Smooth muscle cell (in vitro differentiated cells): Measurements from ENCODE around the gene FAM174C. TPM values are rescaled to one million over a fixed set of nuclear protein-coding genes. Genes with fewer than 3 reads are reported as not detected.

Experiments
- DNase-seq: peaks from one replicate; lab custom pipeline; 2025; ENCODE audit not compliant: unreplicated experiment; lab: John Stamatoyannopoulos, UW
- H2AFZ ChIP-seq: fragments of 200-600 bp; sonication (generic); 2 replicates; pipeline ENCODE4 v1.6.0; 2016; ENCODE audit warnings: antibody characterized with exemption, low read depth, mild to moderate bottlenecking
- H3F3A ChIP-seq: fragments of 200-600 bp; sonication (generic); 2 replicates; pipeline ENCODE4 v1.6.0; 2017; ENCODE audit warnings: antibody characterized with exemption, low read depth
- H3K27ac ChIP-seq: fragments of 200-600 bp; sonication (generic); 2 replicates; pipeline ENCODE4 v1.5.1; 2016; ENCODE audit warnings: low read depth, mild to moderate bottlenecking
- H3K27me3 ChIP-seq: fragments of 200-600 bp; sonication (generic); 2 replicates; pipeline ENCODE4 v1.6.1; 2016; ENCODE audit warnings: low read depth, mild to moderate bottlenecking
- H3K36me3 ChIP-seq: fragments of 200-600 bp; sonication (generic); 2 replicates; pipeline ENCODE4 v1.5.1; 2016; ENCODE audit warnings: low read depth
- H3K4me1 ChIP-seq: fragments of 200-600 bp; sonication (generic); 2 replicates; pipeline ENCODE4 v1.5.1; 2016; ENCODE audit warnings: low read depth
- H3K4me2 ChIP-seq: fragments of 200-600 bp; sonication (generic); 2 replicates; pipeline ENCODE4 v1.6.0; 2016; ENCODE audit warnings: mild to moderate bottlenecking
- H3K4me3 ChIP-seq: fragments of 200-600 bp; sonication (generic); 2 replicates; pipeline ENCODE4 v1.5.1; 2016; ENCODE audit warnings: mild to moderate bottlenecking
- H3K79me2 ChIP-seq: fragments of 200-600 bp; sonication (generic); 2 replicates; pipeline ENCODE4 v1.6.0; 2016; ENCODE audit warnings: low read depth, mild to moderate bottlenecking
- H3K9ac ChIP-seq: fragments of 200-600 bp; sonication (generic); 2 replicates; pipeline ENCODE4 v1.6.0; 2016; ENCODE audit warnings: low read depth
- H3K9me3 ChIP-seq: fragments of 200-600 bp; sonication (generic); replicated peaks from 2 replicates; pipeline ENCODE4 v1.5.1; 2016; ENCODE audit warnings: low read depth
- H4K20me1 ChIP-seq: fragments of 200-600 bp; sonication (generic); 2 replicates; pipeline ENCODE4 v1.6.0; 2016; ENCODE audit warnings: low read depth
- CTCF ChIP-seq: fragments of 200-600 bp; sonication (generic); IDR thresholded peaks from 2 replicates; pipeline ENCODE4 v1.5.1; 2017; ENCODE audit warnings: borderline replicate concordance, mild to moderate bottlenecking, antibody characterized with exemption; ENCODE audit not compliant: insufficient read depth, poor library complexity, severe bottlenecking
- WGBS: methylation state at CpG from one replicate; pipeline ENCODE4 v1.1.7; 2016; ENCODE audit warnings: low lambda C conversion rate; 5-methylcytosine and 5-hydroxymethylcytosine counted together
- polyA plus RNA-seq: library from polyadenylated mRNA; unstranded; fragments of >200 nt; fragmentation: Nextera tagmentation; extraction: Ambion mirVana; gene quantifications from 2 replicates; pipeline ENCODE4 v1.2.1, GENCODE V29; 2016
- total RNA-seq: library from RNA; depleted of rRNA; stranded (reverse); fragments of >200 nt; gene quantifications from 2 replicates; pipeline ENCODE4 v1.2.3, GENCODE V29; 2014

The FAM174C gene
- total and polyA plus RNA-seq, 2 experiments from 2014 or later = 41.5 to 75.6 TPM

GRCh38 chr19:1232652-1233072 lies 42.7 kb upstream of the FAM174C start:
- Histone ChIP-seq H4K20me1 (peaks cover 49% of the 10 kb centered on the region), H3F3A (peaks cover 8% of the 10 kb centered on the region), H3K36me3 (no peaks in the 10 kb centered on the region), H3K27ac (no peak overlapping the region), H3K9me3 (no peaks in the 10 kb centered on the region), H3K79me2 (peaks cover 4% of the 10 kb centered on the region), H3K4me1 (peaks cover 4% of the 10 kb centered on the region), H3K27me3 (no peaks in the 10 kb centered on the region), H3K9ac (no peak overlapping the region), H3K4me3 (no peak overlapping the region), H2AFZ (no peak overlapping the region), H3K4me2 (no peak overlapping the region)
- no peak for TF ChIP-seq CTCF
- DNase-seq = no peak
- 81% methylated on average over 15 of the region's 15 CpGs for WGBS

- H3K4me3 ChIP-seq = no peak overlapping the region
- TF ChIP-seq CTCF = no peak
- H3K27ac ChIP-seq = no peak overlapping the region
Observed at GRCh38 chr19:1233115-1233667, 42.1 kb upstream of the FAM174C start.

GRCh38 chr19:1234051-1234954 lies 41.0 kb upstream of the FAM174C start:
- H3K4me2 ChIP-seq = no peak overlapping the region
- H3K27me3 ChIP-seq = no peaks in the 10 kb centered on the region
- H3K9me3 ChIP-seq = no peaks in the 10 kb centered on the region
- H3K9ac ChIP-seq = no peak overlapping the region
- TF ChIP-seq CTCF = no peak
- H3K27ac ChIP-seq = no peak overlapping the region
- H3K4me1 ChIP-seq = peaks cover 4% of the 10 kb centered on the region
- H2AFZ ChIP-seq = no peak overlapping the region
- DNase-seq = no peak
- no peak overlapping the region for H3K4me3 ChIP-seq
- WGBS = 96% methylated on average over 39 of the region's 45 CpGs
- peaks cover 4% of the 10 kb centered on the region for H3K79me2 ChIP-seq
- peaks cover 20% of the 10 kb centered on the region for H3F3A ChIP-seq
- peaks cover 49% of the 10 kb centered on the region for H4K20me1 ChIP-seq
- H3K36me3 ChIP-seq = no peaks in the 10 kb centered on the region

More at GRCh38 chr19:1233115-1233667, 42.1 kb upstream of the FAM174C start:
- no peak overlapping the region for H3K4me2 ChIP-seq
- H3K36me3 ChIP-seq = no peaks in the 10 kb centered on the region
- no peak overlapping the region for H2AFZ ChIP-seq
- H3K9me3 ChIP-seq = no peaks in the 10 kb centered on the region
- H4K20me1 ChIP-seq = peaks cover 49% of the 10 kb centered on the region
- H3K27me3 ChIP-seq = no peaks in the 10 kb centered on the region
- peaks cover 4% of the 10 kb centered on the region for H3K79me2 ChIP-seq
- no peak overlapping the region for H3K9ac ChIP-seq
- 96% methylated on average over 17 of the region's 24 CpGs for WGBS
- H3F3A ChIP-seq = peaks cover 10% of the 10 kb centered on the region
- DNase-seq = no peak
- peaks cover 4% of the 10 kb centered on the region for H3K4me1 ChIP-seq
